Liver (tissue), 9 donors: ENCODE data around the gene CDK5RAP2. TPM values are rescaled to one million over a fixed set of nuclear protein-coding genes. Genes with fewer than 3 reads are reported as not detected.

Experiments used
- DNase-seq: peaks from one replicate; pipeline ENCODE4 v3.0.0-alpha.2; 2017; ENCODE audit warnings: low spot score
- H3K27ac ChIP-seq, 2 donors: one replicate each; pipeline ENCODE4 v1.7.0; 2013; ENCODE audit warnings: inconsistent platforms in 2 of 2, low read length in 2 of 2, control low read depth in 1 of 2, low read depth in 1 of 2, mild to moderate bottlenecking in 1 of 2
- H3K27me3 ChIP-seq, 4 donors: one replicate each; pipeline versions ENCODE4 v1.6.1 to v1.7.0; 2013; ENCODE audit warnings: low read length in 3 of 4, inconsistent platforms in 1 of 4, mild to moderate bottlenecking in 1 of 4, moderate library complexity in 1 of 4; ENCODE audit not compliant: control insufficient read depth in 4 of 4, insufficient read depth in 4 of 4
- H3K36me3 ChIP-seq, 4 donors: one replicate each; pipeline versions ENCODE4 v1.6.1 to v1.7.0; 2013; ENCODE audit warnings: low read length in 3 of 4, mild to moderate bottlenecking in 3 of 4, low read depth in 1 of 4, moderate library complexity in 1 of 4; ENCODE audit not compliant: control insufficient read depth in 4 of 4, insufficient read depth in 3 of 4
- H3K4me1 ChIP-seq, 4 donors: one replicate each; pipeline versions ENCODE4 v1.6.1 to v1.7.0; 2013; ENCODE audit warnings: low read length in 3 of 4, mild to moderate bottlenecking in 3 of 4, moderate library complexity in 1 of 4; ENCODE audit not compliant: control insufficient read depth in 4 of 4, insufficient read depth in 4 of 4
- H3K4me3 ChIP-seq, 3 donors: one replicate each; pipeline versions ENCODE4 v1.6.1 to v1.7.0; 2013; ENCODE audit warnings: low read length in 3 of 3, control low read depth in 1 of 3, low read depth in 1 of 3, mild to moderate bottlenecking in 1 of 3
- H3K9ac ChIP-seq, 2 donors: one replicate each; pipeline ENCODE4 v1.7.0; 2013; ENCODE audit warnings: low read length in 2 of 2, mild to moderate bottlenecking in 2 of 2, moderate library complexity in 2 of 2, control low read depth in 1 of 2, low read depth in 1 of 2
- H3K9me3 ChIP-seq, 4 donors: one replicate each; pipeline versions ENCODE4 v1.6.1 to v1.7.0; 2013; ENCODE audit warnings: low read length in 3 of 4; ENCODE audit not compliant: control insufficient read depth in 4 of 4
- EGR1 ChIP-seq, 2 donors: IDR thresholded peaks; 2 replicates each; pipeline ENCODE4 v1.6.1; 2016 to 2018; ENCODE audit warnings: antibody characterized with exemption in 2 of 2, low read depth in 2 of 2
- FOXA2 ChIP-seq: IDR thresholded peaks from 2 replicates; pipeline ENCODE4 v1.6.1; 2016; ENCODE audit warnings: antibody characterized with exemption
- GABPA ChIP-seq, 2 donors: IDR thresholded peaks in 1 of 2; conservative IDR thresholded peaks in 1 of 2; 2 replicates each; pipeline ENCODE4 v1.6.1; 2016; ENCODE audit warnings: antibody characterized with exemption in 2 of 2, mild to moderate bottlenecking in 1 of 2, moderate library complexity in 1 of 2
- HNF4A ChIP-seq, 2 donors: conservative IDR thresholded peaks; 2 replicates each; pipeline ENCODE4 v1.6.1; 2016; ENCODE audit warnings: antibody characterized with exemption in 2 of 2, mild to moderate bottlenecking in 2 of 2
- HNF4G ChIP-seq: IDR thresholded peaks from 2 replicates; pipeline ENCODE4 v1.6.1; 2016; ENCODE audit warnings: antibody characterized with exemption
- JUND ChIP-seq, 2 donors: IDR thresholded peaks; 2 replicates each; pipeline ENCODE4 v1.6.1; 2016; ENCODE audit warnings: antibody characterized with exemption in 2 of 2
- NR2F2 ChIP-seq: IDR thresholded peaks from 2 replicates; pipeline ENCODE4 v1.6.1; 2016; ENCODE audit warnings: antibody characterized with exemption
- RAD21 ChIP-seq, 2 donors: IDR thresholded peaks; 2 replicates each; pipeline ENCODE4 v1.6.1; 2016; ENCODE audit warnings: antibody characterized with exemption in 2 of 2, mild to moderate bottlenecking in 2 of 2
- RXRA ChIP-seq, 2 donors: IDR thresholded peaks; 2 replicates each; pipeline ENCODE4 v1.6.1; 2017 to 2018; ENCODE audit warnings: antibody characterized with exemption in 2 of 2, mild to moderate bottlenecking in 1 of 2
- SP1 ChIP-seq: IDR thresholded peaks from 2 replicates; pipeline ENCODE4 v1.6.1; 2018; ENCODE audit warnings: antibody characterized with exemption, mild to moderate bottlenecking
- TAF1 ChIP-seq: conservative IDR thresholded peaks from 2 replicates; pipeline ENCODE4 v1.6.1; 2016; ENCODE audit warnings: antibody characterized with exemption, mild to moderate bottlenecking
- YY1 ChIP-seq: IDR thresholded peaks from 2 replicates; pipeline ENCODE4 v1.6.1; 2016; ENCODE audit warnings: antibody characterized with exemption, mild to moderate bottlenecking
- WGBS: extraction: QIAGEN DNeasy Blood & Tissue Kit; methylation state at CpG from one replicate; pipeline ENCODE4 v1.1.7; 2013; 5-methylcytosine and 5-hydroxymethylcytosine counted together
- polyA plus RNA-seq, 2 donors: library from polyadenylated mRNA; stranded (reverse) in 1 of 2; unstranded in 1 of 2; fragments of 200-250 nt in 1 of 2; fragments of >200 nt in 1 of 2; fragmentation: Nextera tagmentation in 1 of 2; extraction: Ambion mirVana in 1 of 2; gene quantifications; one replicate each; pipeline versions ENCODE4 v1.2.1 to v1.2.3, GENCODE V29; 2013 to 2015
- total RNA-seq, 2 donors: library from RNA; depleted of rRNA; stranded (reverse); fragments of >200 nt; gene quantifications; one replicate each; pipeline ENCODE4 v1.2.3, GENCODE V29; 2014
- TF ChIP-seq, protein P1 (sequence below): IDR thresholded peaks from 2 replicates; pipeline ENCODE4 v1.6.1; 2016; ENCODE audit warnings: antibody characterized with exemption, mild to moderate bottlenecking
- TF ChIP-seq, protein P2 (sequence below): fragments of 150-350 bp; IDR thresholded peaks from 2 replicates; pipeline ENCODE4 v1.5.1; 2017; ENCODE audit warnings: improper control_type of control experiment, low read depth, low read length; ENCODE audit not compliant: missing input control
- TF ChIP-seq, protein P3 (sequence below): IDR thresholded peaks from 2 replicates; pipeline ENCODE4 v1.6.1; 2016; ENCODE audit warnings: antibody characterized with exemption
- TF ChIP-seq, protein P4 (sequence below): IDR thresholded peaks from 2 replicates; pipeline ENCODE4 v1.6.1; 2016; ENCODE audit warnings: antibody characterized with exemption
- TF ChIP-seq, protein P5 (sequence below): IDR thresholded peaks from 2 replicates; pipeline ENCODE4 v1.6.1; 2016; ENCODE audit warnings: antibody characterized with exemption
- donor health status: healthy.
- donor health status: healthy.
- donor health status: healthy.
- donor health status: healthy.
- donor health status: healthy.

The CDK5RAP2 gene
- total and polyA plus RNA-seq, 4 donors = 11.7 to 38.9 (median 21.7) TPM

DNA sequence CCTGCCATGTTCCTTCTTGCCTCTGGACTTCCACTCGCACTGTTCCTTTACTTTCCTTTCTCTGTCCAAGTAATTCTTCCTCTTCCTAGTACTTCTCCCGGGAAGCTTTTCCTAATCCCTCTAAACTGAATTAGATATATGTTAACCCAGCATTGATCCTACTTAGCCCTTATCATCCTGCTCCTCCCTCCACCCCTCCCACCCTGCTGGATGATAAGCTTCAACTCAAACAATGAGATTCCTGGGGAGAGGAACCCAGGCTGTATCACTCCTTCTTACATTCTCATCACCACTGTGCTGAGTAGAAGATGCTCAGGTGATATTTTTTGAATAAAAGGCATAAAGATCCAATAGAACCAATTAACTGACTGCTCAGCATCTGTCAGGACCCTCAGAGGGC is 45.7 kb downstream of the CDK5RAP2 start:
- H3K9me3 ChIP-seq = no peaks in the 10 kb centered on the region
- 88% methylated on average over 2 of the region's 2 CpGs for WGBS
- H3K27ac ChIP-seq = no peak overlapping the region
- DNase-seq = no peak
- peaks cover 2 to 31% (median 19%) of the 10 kb centered on the region in 4 donors for H3K36me3 ChIP-seq
- no peak overlapping the region for H3K4me3 ChIP-seq
- no peaks in the 10 kb centered on the region for H3K27me3 ChIP-seq
- TF ChIP-seq, protein P1, sequence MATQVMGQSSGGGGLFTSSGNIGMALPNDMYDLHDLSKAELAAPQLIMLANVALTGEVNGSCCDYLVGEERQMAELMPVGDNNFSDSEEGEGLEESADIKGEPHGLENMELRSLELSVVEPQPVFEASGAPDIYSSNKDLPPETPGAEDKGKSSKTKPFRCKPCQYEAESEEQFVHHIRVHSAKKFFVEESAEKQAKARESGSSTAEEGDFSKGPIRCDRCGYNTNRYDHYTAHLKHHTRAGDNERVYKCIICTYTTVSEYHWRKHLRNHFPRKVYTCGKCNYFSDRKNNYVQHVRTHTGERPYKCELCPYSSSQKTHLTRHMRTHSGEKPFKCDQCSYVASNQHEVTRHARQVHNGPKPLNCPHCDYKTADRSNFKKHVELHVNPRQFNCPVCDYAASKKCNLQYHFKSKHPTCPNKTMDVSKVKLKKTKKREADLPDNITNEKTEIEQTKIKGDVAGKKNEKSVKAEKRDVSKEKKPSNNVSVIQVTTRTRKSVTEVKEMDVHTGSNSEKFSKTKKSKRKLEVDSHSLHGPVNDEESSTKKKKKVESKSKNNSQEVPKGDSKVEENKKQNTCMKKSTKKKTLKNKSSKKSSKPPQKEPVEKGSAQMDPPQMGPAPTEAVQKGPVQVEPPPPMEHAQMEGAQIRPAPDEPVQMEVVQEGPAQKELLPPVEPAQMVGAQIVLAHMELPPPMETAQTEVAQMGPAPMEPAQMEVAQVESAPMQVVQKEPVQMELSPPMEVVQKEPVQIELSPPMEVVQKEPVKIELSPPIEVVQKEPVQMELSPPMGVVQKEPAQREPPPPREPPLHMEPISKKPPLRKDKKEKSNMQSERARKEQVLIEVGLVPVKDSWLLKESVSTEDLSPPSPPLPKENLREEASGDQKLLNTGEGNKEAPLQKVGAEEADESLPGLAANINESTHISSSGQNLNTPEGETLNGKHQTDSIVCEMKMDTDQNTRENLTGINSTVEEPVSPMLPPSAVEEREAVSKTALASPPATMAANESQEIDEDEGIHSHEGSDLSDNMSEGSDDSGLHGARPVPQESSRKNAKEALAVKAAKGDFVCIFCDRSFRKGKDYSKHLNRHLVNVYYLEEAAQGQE = no peak
- TF ChIP-seq, protein P2, sequence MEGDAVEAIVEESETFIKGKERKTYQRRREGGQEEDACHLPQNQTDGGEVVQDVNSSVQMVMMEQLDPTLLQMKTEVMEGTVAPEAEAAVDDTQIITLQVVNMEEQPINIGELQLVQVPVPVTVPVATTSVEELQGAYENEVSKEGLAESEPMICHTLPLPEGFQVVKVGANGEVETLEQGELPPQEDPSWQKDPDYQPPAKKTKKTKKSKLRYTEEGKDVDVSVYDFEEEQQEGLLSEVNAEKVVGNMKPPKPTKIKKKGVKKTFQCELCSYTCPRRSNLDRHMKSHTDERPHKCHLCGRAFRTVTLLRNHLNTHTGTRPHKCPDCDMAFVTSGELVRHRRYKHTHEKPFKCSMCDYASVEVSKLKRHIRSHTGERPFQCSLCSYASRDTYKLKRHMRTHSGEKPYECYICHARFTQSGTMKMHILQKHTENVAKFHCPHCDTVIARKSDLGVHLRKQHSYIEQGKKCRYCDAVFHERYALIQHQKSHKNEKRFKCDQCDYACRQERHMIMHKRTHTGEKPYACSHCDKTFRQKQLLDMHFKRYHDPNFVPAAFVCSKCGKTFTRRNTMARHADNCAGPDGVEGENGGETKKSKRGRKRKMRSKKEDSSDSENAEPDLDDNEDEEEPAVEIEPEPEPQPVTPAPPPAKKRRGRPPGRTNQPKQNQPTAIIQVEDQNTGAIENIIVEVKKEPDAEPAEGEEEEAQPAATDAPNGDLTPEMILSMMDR = no peak
- TF ChIP-seq TAF1 (no peak), SP1 (no peak), RAD21 (IDR thresholded peaks at IDR 0.05) (no peak), RXRA (IDR thresholded peaks at IDR 0.05) (no peak), FOXA2 (no peak), JUND (IDR thresholded peaks at IDR 0.05) (no peak), HNF4G (no peak), YY1 (no peak), NR2F2 (no peak), HNF4A (conservative IDR thresholded peaks at IDR 0.05) (no peak), GABPA (IDR thresholded peaks at IDR 0.05 in 1 of 2, conservative IDR thresholded peaks at IDR 0.05 in 1 of 2) (no peak)
- TF ChIP-seq, protein P3, sequence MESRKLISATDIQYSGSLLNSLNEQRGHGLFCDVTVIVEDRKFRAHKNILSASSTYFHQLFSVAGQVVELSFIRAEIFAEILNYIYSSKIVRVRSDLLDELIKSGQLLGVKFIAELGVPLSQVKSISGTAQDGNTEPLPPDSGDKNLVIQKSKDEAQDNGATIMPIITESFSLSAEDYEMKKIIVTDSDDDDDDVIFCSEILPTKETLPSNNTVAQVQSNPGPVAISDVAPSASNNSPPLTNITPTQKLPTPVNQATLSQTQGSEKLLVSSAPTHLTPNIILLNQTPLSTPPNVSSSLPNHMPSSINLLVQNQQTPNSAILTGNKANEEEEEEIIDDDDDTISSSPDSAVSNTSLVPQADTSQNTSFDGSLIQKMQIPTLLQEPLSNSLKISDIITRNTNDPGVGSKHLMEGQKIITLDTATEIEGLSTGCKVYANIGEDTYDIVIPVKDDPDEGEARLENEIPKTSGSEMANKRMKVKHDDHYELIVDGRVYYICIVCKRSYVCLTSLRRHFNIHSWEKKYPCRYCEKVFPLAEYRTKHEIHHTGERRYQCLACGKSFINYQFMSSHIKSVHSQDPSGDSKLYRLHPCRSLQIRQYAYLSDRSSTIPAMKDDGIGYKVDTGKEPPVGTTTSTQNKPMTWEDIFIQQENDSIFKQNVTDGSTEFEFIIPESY = no peak
- TF ChIP-seq, protein P4, sequence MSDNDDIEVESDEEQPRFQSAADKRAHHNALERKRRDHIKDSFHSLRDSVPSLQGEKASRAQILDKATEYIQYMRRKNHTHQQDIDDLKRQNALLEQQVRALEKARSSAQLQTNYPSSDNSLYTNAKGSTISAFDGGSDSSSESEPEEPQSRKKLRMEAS = no peak
- TF ChIP-seq, protein P5, sequence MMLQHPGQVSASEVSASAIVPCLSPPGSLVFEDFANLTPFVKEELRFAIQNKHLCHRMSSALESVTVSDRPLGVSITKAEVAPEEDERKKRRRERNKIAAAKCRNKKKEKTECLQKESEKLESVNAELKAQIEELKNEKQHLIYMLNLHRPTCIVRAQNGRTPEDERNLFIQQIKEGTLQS = no peak
- peaks cover 0 to 6% (median 2%) of the 10 kb centered on the region in 4 donors for H3K4me1 ChIP-seq
- no peak overlapping the region for H3K9ac ChIP-seq

DNA sequence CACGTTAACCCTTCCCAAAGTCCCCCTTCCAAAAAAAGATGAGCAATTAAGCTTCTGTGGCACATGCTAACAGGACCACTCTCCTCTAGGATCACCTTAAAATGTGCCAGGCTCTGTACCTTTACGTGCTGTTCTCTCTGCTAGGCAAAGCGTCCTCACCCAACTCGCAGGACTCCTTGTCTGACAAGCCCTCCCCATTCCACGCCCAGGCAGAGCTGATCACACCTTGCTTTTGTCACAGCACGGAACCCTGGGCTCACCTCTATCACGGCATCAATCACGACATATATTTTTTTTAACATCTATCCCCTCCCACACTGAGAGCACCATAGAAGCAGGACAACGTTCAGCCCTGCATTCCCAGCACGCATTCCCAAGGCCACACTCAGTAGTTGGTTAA is 47.1 kb downstream of the CDK5RAP2 start:
- TF ChIP-seq, protein P1 = no peak
- no peak for TF ChIP-seq EGR1 (IDR thresholded peaks at IDR 0.05; ENCODE audit: low read depth in 2 of 2)
- no peak for TF ChIP-seq NR2F2
- TF ChIP-seq, protein P3 = no peak
- H3K4me1 ChIP-seq = peaks cover 0 to 6% (median 1%) of the 10 kb centered on the region in 4 donors
- no peak for DNase-seq
- no peaks in the 10 kb centered on the region for H3K9me3 ChIP-seq
- no peak overlapping the region for H3K4me3 ChIP-seq
- no peak overlapping the region for H3K9ac ChIP-seq
- 92% methylated on average over 10 of the region's 10 CpGs for WGBS
- H3K36me3 ChIP-seq = peaks cover 6 to 45% (median 30%) of the 10 kb centered on the region in 4 donors
- no peak overlapping the region for H3K27ac ChIP-seq
- H3K27me3 ChIP-seq = no peaks in the 10 kb centered on the region
